ENCODE results near the gene ELF2. TPM values are rescaled to one million over a fixed set of nuclear protein-coding genes. Genes with fewer than 3 reads are reported as not detected.

ELF2 gene
- total and polyA plus RNA-seq, 2 of the 8 experiments (the other 6 are each of a cell fraction or from before 2014, with no cell fraction given): 21.1 to 44.3 TPM

- TF ChIP-seq SIX5 (IDR thresholded peaks at IDR 0.05; ENCODE audit: low read depth, low read length) (peak; percentile 21; the same call in 1 of the 2 replicates), YY1 (IDR thresholded peaks at IDR 0.05; ENCODE audit: low read depth, low read length) (no peak), CHD1 (IDR thresholded peaks at IDR 0.05; ENCODE audit: low read depth, low read length) (peak; percentile 99), JUND (IDR thresholded peaks at IDR 0.05; ENCODE audit: low read length) (peak; percentile 98), EGR1 (IDR thresholded peaks at IDR 0.05; ENCODE audit: borderline replicate concordance, low read depth, low read length) (peak; percentile 30; the same call in 1 of the 2 replicates), BRCA1 (IDR thresholded peaks at IDR 0.05; ENCODE audit: low read depth, low read length) (peak; percentile 53; the same call in 1 of the 2 replicates), NRF1 (IDR thresholded peaks at IDR 0.05; ENCODE audit: low read depth, low read length) (no peak), MAFK (IDR thresholded peaks at IDR 0.05; ENCODE audit: low read depth, low read length) (no peak)
- TF ChIP-seq, protein P1, sequence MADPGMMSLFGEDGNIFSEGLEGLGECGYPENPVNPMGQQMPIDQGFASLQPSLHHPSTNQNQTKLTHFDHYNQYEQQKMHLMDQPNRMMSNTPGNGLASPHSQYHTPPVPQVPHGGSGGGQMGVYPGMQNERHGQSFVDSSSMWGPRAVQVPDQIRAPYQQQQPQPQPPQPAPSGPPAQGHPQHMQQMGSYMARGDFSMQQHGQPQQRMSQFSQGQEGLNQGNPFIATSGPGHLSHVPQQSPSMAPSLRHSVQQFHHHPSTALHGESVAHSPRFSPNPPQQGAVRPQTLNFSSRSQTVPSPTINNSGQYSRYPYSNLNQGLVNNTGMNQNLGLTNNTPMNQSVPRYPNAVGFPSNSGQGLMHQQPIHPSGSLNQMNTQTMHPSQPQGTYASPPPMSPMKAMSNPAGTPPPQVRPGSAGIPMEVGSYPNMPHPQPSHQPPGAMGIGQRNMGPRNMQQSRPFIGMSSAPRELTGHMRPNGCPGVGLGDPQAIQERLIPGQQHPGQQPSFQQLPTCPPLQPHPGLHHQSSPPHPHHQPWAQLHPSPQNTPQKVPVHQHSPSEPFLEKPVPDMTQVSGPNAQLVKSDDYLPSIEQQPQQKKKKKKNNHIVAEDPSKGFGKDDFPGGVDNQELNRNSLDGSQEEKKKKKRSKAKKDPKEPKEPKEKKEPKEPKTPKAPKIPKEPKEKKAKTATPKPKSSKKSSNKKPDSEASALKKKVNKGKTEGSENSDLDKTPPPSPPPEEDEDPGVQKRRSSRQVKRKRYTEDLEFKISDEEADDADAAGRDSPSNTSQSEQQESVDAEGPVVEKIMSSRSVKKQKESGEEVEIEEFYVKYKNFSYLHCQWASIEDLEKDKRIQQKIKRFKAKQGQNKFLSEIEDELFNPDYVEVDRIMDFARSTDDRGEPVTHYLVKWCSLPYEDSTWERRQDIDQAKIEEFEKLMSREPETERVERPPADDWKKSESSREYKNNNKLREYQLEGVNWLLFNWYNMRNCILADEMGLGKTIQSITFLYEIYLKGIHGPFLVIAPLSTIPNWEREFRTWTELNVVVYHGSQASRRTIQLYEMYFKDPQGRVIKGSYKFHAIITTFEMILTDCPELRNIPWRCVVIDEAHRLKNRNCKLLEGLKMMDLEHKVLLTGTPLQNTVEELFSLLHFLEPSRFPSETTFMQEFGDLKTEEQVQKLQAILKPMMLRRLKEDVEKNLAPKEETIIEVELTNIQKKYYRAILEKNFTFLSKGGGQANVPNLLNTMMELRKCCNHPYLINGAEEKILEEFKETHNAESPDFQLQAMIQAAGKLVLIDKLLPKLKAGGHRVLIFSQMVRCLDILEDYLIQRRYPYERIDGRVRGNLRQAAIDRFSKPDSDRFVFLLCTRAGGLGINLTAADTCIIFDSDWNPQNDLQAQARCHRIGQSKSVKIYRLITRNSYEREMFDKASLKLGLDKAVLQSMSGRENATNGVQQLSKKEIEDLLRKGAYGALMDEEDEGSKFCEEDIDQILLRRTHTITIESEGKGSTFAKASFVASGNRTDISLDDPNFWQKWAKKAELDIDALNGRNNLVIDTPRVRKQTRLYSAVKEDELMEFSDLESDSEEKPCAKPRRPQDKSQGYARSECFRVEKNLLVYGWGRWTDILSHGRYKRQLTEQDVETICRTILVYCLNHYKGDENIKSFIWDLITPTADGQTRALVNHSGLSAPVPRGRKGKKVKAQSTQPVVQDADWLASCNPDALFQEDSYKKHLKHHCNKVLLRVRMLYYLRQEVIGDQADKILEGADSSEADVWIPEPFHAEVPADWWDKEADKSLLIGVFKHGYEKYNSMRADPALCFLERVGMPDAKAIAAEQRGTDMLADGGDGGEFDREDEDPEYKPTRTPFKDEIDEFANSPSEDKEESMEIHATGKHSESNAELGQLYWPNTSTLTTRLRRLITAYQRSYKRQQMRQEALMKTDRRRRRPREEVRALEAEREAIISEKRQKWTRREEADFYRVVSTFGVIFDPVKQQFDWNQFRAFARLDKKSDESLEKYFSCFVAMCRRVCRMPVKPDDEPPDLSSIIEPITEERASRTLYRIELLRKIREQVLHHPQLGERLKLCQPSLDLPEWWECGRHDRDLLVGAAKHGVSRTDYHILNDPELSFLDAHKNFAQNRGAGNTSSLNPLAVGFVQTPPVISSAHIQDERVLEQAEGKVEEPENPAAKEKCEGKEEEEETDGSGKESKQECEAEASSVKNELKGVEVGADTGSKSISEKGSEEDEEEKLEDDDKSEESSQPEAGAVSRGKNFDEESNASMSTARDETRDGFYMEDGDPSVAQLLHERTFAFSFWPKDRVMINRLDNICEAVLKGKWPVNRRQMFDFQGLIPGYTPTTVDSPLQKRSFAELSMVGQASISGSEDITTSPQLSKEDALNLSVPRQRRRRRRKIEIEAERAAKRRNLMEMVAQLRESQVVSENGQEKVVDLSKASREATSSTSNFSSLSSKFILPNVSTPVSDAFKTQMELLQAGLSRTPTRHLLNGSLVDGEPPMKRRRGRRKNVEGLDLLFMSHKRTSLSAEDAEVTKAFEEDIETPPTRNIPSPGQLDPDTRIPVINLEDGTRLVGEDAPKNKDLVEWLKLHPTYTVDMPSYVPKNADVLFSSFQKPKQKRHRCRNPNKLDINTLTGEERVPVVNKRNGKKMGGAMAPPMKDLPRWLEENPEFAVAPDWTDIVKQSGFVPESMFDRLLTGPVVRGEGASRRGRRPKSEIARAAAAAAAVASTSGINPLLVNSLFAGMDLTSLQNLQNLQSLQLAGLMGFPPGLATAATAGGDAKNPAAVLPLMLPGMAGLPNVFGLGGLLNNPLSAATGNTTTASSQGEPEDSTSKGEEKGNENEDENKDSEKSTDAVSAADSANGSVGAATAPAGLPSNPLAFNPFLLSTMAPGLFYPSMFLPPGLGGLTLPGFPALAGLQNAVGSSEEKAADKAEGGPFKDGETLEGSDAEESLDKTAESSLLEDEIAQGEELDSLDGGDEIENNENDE (IDR thresholded peaks at IDR 0.05; ENCODE audit: insufficient replicate concordance, low read length): no peak
Measured at GRCh38 chr4:139015269-139015947, 161.6 kb downstream of the ELF2 start, which contains the start of gene NOCT (continued).
